GM19395 (cell line): ENCODE results near the gene NCOA4.
A peak's percentile ranks its signal among the peaks of the same experiment; 100 is the strongest.
"Not testable (repeated sequence)": the region's sequence is repeated elsewhere in the genome, so short reads cannot be mapped to it uniquely, and the experiment has no call there.

Source experiments
- ATAC-seq: cut with Tn5 transposase; IDR thresholded peaks from one replicate; pipeline ENCODE4 v1.9.1; 2021; ENCODE audit warnings: mild to moderate bottlenecking, moderate library complexity; ENCODE audit not compliant: unreplicated experiment

NCOA4 gene

GRCh38 chr10:46052791-46053375 lies 22.5 kb upstream of the NCOA4 start:
- no peak for ATAC-seq

DNA sequence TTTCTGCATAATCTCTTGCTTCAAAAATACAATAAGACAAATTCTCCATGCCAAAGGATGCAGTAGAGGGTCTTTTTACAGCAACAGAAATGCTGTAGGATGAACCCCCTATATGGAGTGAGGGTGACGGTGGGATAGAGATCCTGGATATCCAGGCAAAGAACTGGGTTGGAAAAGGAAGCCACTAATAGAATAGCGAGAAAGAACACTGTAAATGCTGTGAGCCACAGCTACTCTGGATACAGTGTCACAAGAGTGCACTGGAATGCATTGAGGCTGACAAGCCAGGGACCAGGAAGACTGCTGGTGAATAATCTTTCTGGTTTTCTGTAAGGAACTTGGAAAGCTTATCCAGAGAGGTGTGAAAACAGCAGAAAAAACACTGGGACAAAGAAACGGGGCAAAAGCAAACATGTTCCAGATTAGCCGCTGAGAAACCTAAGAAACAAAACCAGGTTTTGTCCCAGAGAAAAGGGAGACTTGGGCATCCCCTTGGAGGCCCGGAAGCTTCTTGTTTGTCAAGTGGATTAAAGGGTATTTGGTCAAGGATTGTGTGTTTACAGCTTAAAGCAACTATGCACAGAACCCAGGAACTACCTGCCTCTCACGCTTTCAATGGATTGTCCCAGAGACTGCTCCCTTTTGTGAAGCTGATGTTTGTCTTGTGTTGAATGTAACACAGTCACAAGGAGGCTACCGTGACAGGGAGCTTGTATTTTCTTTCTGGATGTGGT lies 21.8 kb upstream of the NCOA4 start:
- no peak for ATAC-seq

- no peak for ATAC-seq
Measured at GRCh38 chr10:46050941-46051623, 20.7 kb upstream of the NCOA4 start.

DNA sequence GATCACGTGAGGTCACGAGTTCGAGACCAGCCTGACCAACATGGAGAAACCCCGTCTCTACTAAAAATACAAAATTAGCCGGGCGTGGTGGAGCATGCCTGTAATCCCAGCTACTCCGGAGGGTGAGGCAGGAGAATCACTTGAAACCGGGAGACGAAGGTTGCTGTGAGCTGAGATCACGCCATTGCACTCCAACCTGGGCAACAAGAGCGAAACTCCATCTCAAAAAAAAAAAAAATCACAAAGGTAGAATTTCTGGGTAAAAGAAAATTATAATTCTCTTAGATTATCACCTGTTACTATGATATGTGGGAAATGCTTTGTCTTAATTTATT lies 19.0 kb upstream of the NCOA4 start:
- not testable (repeated sequence) for ATAC-seq

DNA sequence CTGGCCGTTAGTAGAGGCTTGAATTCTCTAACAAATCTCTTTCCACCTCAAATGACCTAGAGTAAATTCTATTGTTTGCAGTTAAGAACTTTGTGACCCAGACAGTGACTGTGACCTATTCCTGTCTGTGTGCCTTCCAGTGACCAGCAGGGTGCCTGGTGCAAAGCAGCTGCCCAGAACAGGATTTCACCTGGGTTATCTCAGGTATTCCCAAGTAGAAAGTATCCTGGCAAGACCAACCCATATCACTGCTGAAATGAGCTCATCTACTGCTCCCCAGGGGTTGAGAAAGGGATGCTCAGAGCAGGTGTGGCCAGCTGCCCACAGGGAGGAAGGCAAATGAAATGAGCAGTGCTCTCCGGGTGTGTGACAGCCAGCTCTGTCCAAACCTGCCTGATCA lies 17.7 kb upstream of the NCOA4 start:
- no peak for ATAC-seq

DNA sequence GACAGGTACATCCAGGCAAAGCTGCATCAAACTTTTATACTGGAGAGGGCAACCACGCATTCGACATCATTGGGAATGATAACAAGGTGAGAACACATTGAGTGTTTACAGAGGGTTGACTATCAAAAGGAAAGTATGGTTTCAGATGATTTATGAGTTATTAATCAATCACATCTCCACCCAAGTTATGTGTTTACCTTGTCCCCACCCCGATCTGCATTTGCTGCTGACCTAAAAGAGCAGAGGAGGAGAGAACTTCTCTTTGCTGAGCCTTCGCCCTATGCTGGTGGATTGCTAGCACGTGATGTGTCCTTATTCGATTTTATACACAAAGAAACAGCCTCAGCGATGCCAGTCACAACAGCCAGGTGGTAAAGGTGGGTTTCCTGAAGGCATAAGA lies 15.8 kb upstream of the NCOA4 start, which contains the start of gene MSMB:
Gene MSMB, minus strand, starts transcription at position 9 of the 400 bp plus-strand sequence. CDS start 32 bp downstream, outside the sequence.
- ATAC-seq, result no peak

DNA sequence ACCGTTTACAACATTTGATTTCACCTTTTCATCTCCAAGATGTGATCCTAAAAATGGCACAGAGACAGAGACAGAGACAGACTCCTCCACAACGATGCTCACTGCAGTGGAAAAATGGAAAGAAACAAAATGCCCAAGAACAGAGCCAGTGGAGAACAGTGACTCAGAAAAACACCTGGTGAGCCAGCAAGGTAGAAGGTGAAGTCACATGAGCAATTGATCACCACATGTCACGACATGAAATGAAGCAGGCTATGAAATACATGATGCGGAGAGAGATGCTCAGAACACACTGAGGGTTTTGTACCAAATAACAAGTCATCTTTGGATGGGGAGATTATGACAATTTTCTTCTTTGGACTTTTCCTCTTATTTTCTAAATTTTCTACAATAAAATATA lies 12.1 kb upstream of the NCOA4 start:
- ATAC-seq, result no peak

DNA sequence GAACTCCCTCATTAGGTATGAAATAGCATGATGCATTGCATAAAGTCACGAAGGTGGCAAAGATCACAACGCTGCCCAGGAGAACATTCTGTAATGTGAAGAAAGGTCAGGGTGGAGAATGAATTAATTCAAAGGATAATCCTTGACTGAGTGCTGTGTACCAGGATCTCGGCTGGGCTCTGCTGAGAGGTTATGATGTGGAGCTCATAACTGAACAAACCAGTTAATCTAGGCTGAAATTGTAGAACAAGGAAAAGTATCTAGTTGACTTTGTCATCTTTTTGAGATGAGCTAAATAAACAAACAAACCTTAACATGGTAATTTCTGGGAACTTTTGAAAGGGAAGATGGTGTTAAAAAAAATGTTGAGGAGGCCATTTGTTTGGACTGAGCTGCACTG lies 9.6 kb upstream of the NCOA4 start:
- ATAC-seq, result no peak

GRCh38 chr10:46037107-46037825 lies 6.8 kb upstream of the NCOA4 start:
- no peak for ATAC-seq

GRCh38 chr10:46035923-46036849 lies 5.8 kb upstream of the NCOA4 start:
- no peak for ATAC-seq

GRCh38 chr10:46033602-46034011 lies 3.2 kb upstream of the NCOA4 start:
- ATAC-seq, result no peak

GRCh38 chr10:46031648-46032532 lies 1.5 kb upstream of the NCOA4 start:
- ATAC-seq, result no peak

DNA sequence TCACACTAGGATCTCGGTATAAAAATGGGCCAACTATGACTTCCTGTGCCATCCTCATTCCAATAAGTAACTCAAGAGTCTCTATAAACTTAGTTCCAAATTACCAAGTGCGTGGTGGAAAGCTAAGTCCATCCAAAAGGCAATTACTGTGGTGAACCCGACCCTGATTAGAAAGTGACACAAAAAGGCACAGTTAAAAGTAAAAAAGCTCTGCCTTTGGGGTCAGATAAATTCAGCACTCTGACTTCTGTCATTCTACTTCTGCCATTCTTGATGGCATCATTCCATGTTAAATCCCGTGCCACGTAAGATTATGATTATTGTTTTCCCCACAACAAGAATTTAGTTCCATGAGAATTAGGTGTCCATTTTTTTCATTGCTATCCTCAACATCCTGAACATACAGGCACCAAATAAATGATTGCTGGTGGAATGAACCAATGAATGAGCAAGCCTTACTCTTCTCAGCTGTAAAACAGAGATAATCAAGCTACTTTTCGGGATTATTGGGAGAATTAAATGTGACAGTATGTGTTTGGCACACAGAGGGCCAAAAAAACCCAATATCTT lies 877 bp downstream of the NCOA4 start:
- no peak for ATAC-seq

- peak; percentile 32 for ATAC-seq
Measured at GRCh38 chr10:46028584-46029460, 1.6 kb downstream of the NCOA4 start.

GRCh38 chr10:46026106-46026505 lies 4.3 kb downstream of the NCOA4 start:
- ATAC-seq, result no peak

DNA sequence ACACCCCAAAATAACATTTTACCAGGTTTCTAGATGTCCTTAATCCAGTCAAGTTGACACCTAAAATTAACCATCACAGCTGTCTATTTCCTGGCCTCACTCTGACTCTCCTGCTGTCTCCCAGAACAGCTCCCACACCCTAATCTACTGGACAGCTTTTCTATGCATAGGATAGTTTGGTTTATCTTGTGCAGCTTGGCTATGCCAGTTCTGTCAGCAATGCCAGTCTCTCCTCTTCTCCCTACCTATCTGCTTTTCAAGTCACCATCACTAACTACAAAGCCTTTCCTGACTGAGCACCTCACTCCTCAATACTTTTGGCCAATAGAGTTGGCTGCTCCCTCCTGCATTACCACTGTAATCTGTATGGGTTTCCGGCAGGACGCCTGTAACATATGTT lies 5.0 kb downstream of the NCOA4 start:
- ATAC-seq, result no peak

- no peak for ATAC-seq
Measured at GRCh38 chr10:46024948-46025347, 5.5 kb downstream of the NCOA4 start.
